ENCODE measurements around the gene NCAN. TPM values are rescaled to one million over a fixed set of nuclear protein-coding genes. Genes with fewer than 3 reads are reported as not detected.

The NCAN gene
- total and polyA plus RNA-seq, 9 of the 15 experiments (the other 6 are each of a cell fraction or from before 2014, with no cell fraction given): 0.04 TPM; not detected in 8

DNA sequence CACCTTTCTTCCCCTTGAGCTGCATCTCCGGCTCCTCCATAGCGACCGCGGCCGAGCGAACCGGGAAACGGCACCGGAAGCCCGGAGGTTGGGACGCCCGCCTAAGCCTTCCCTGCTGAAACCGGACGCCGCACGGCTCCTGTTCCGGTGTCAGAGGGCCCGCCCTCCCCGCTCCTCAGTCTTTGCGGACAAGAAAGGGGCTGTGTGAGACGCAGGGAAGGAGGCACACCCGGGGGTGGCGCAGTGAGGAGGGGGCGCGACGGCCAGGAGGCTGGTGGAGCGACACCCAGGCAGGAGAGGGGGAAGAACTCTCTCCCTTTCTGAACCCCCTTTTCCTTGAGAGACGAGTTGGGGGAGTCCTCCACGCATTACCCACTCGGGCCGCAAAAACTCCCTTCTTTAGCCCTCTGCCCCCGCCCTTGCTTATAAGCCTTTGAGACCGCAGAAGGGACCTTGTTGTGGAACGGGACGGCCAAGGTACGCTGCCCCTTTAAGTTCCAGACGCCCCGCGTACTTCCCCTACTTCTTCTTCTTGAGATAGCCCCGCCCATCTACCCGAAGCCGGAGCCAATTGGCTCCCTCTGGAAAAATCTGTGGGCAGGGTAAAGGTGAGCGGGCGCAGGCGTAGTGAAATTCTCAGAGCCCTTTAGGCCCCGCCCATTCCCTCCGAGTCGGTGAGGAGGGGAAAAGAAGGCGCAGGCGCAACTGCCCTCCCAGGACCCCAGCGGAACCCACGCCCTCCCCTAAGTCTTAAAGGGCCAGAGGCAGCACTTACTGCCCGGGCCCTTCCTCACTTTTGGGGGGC is 19.5 kb upstream of the NCAN start, which contains the start of the genes BORCS8 and RFXANK (continued):
- TF ChIP-seq BACH1 (tag; IDR thresholded peaks at IDR 0.05) (no peak), NCOA2 (IDR thresholded peaks at IDR 0.05; ENCODE audit: partially characterized antibody in 2 of 2) (no peak), E2F1 (CRISPR knock-in tag; IDR thresholded peaks at IDR 0.05) (peak; percentile 29; the same call in 1 of the 2 replicates), FOXP1 (CRISPR knock-in tag; IDR thresholded peaks at IDR 0.05) (peak; percentile 95), RBM22 (IDR thresholded peaks at IDR 0.05; ENCODE audit: low read depth, low read length, poor library complexity, severe bottlenecking) (peak; percentile 90), EP300 (IDR thresholded peaks at IDR 0.05; ENCODE audit: low read length) (no peak), GABPB1 (CRISPR knock-in tag; IDR thresholded peaks at IDR 0.05) (peak; percentile 100), NONO (IDR thresholded peaks at IDR 0.05; ENCODE audit: low read depth in 2 of 2, low read length in 1 of 2) (peak in 1 of 2 experiments; percentile 73; a peak in 1 of 4 replicates), CREB3 (tag; conservative IDR thresholded peaks at IDR 0.05; ENCODE audit: low read depth) (0 out of 2 replicates have a peak, but pooled peaks have one; percentile 33)
- TF ChIP-seq, protein P1, sequence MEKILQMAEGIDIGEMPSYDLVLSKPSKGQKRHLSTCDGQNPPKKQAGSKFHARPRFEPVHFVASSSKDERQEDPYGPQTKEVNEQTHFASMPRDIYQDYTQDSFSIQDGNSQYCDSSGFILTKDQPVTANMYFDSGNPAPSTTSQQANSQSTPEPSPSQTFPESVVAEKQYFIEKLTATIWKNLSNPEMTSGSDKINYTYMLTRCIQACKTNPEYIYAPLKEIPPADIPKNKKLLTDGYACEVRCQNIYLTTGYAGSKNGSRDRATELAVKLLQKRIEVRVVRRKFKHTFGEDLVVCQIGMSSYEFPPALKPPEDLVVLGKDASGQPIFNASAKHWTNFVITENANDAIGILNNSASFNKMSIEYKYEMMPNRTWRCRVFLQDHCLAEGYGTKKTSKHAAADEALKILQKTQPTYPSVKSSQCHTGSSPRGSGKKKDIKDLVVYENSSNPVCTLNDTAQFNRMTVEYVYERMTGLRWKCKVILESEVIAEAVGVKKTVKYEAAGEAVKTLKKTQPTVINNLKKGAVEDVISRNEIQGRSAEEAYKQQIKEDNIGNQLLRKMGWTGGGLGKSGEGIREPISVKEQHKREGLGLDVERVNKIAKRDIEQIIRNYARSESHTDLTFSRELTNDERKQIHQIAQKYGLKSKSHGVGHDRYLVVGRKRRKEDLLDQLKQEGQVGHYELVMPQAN (IDR thresholded peaks at IDR 0.05; ENCODE audit: borderline replicate concordance): peak; percentile 75; the same call in 1 of the 2 replicates
- TF ChIP-seq, protein P2, sequence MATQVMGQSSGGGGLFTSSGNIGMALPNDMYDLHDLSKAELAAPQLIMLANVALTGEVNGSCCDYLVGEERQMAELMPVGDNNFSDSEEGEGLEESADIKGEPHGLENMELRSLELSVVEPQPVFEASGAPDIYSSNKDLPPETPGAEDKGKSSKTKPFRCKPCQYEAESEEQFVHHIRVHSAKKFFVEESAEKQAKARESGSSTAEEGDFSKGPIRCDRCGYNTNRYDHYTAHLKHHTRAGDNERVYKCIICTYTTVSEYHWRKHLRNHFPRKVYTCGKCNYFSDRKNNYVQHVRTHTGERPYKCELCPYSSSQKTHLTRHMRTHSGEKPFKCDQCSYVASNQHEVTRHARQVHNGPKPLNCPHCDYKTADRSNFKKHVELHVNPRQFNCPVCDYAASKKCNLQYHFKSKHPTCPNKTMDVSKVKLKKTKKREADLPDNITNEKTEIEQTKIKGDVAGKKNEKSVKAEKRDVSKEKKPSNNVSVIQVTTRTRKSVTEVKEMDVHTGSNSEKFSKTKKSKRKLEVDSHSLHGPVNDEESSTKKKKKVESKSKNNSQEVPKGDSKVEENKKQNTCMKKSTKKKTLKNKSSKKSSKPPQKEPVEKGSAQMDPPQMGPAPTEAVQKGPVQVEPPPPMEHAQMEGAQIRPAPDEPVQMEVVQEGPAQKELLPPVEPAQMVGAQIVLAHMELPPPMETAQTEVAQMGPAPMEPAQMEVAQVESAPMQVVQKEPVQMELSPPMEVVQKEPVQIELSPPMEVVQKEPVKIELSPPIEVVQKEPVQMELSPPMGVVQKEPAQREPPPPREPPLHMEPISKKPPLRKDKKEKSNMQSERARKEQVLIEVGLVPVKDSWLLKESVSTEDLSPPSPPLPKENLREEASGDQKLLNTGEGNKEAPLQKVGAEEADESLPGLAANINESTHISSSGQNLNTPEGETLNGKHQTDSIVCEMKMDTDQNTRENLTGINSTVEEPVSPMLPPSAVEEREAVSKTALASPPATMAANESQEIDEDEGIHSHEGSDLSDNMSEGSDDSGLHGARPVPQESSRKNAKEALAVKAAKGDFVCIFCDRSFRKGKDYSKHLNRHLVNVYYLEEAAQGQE (IDR thresholded peaks at IDR 0.05; ENCODE audit: borderline replicate concordance): no peak
- TF ChIP-seq, protein P2 (CRISPR knock-in tag; IDR thresholded peaks at IDR 0.05; ENCODE audit: low read depth): peak; percentile 52; the same call in 1 of the 2 replicates

Measured in K562 (cell line).